ENCODE measurements around the gene FAM83E. TPM values are rescaled to one million over a fixed set of nuclear protein-coding genes. Genes with fewer than 3 reads are reported as not detected.

FAM83E gene
- polyA plus RNA-seq, 2 of the 4 experiments (the other 2 are of a cell fraction): 0.16 to 0.41 TPM

GRCh38 chr19:48618916-48619691, 4.2 kb upstream of the FAM83E start, which contains the start of the genes RPL18 and SPHK2 (continued):
- TF ChIP-seq MAX (IDR thresholded peaks at IDR 0.05): peak; percentile 98
- peak; percentile 15; the same call in 1 of the 2 replicates for TF ChIP-seq PBX3 (IDR thresholded peaks at IDR 0.05)
- peak; percentile 30 for TF ChIP-seq GATA3 (IDR thresholded peaks at IDR 0.05; ENCODE audit: borderline replicate concordance)
- TF ChIP-seq BCL3 (IDR thresholded peaks at IDR 0.05): peak; percentile 98
- TF ChIP-seq SMC3 (IDR thresholded peaks at IDR 0.05): no peak
- peak; percentile 50; the same call in 1 of the 2 replicates for TF ChIP-seq RARB (CRISPR knock-in tag; IDR thresholded peaks at IDR 0.05)
- TF ChIP-seq FOXS1 (CRISPR knock-in tag; IDR thresholded peaks at IDR 0.05): no peak
- TF ChIP-seq ELK1 (IDR thresholded peaks at IDR 0.05; ENCODE audit: low read depth, low read length): no peak
- no peak for TF ChIP-seq POLR2AphosphoS2 (conservative IDR thresholded peaks at IDR 0.05; ENCODE audit: low read length)
- TF ChIP-seq HDAC2 (IDR thresholded peaks at IDR 0.05): no peak
- TF ChIP-seq RAD21 (conservative IDR thresholded peaks at IDR 0.05 in 1 of 2, IDR thresholded peaks at IDR 0.05 in 1 of 2): no peak; a peak in 1 of 5 replicates
- TF ChIP-seq HMGXB4 (CRISPR knock-in tag; IDR thresholded peaks at IDR 0.05; ENCODE audit: borderline replicate concordance): no peak; the same call in 1 of the 2 replicates
- no peak for TF ChIP-seq ZC3H11A (IDR thresholded peaks at IDR 0.05)
- TF ChIP-seq PHF8 (IDR thresholded peaks at IDR 0.05; ENCODE audit: borderline replicate concordance, low read depth): peak; percentile 97
- TF ChIP-seq USF2 (IDR thresholded peaks at IDR 0.05): no peak
- TF ChIP-seq HOXA7 (CRISPR knock-in tag; IDR thresholded peaks at IDR 0.05): no peak
- TF ChIP-seq TFCP2L1 (CRISPR knock-in tag; IDR thresholded peaks at IDR 0.05): peak; percentile 76; the same call in 1 of the 2 replicates
- TF ChIP-seq MYC (IDR thresholded peaks at IDR 0.05; ENCODE audit: borderline replicate concordance, low read length): peak; percentile 97
- TF ChIP-seq NPAS2 (CRISPR knock-in tag; IDR thresholded peaks at IDR 0.05; ENCODE audit: borderline replicate concordance): no peak
- TF ChIP-seq HES2 (IDR thresholded peaks at IDR 0.05): no peak
- no peak for TF ChIP-seq SREBF2 (IDR thresholded peaks at IDR 0.05)
